Measurements from ENCODE around the gene CLSTN2.

DNA sequence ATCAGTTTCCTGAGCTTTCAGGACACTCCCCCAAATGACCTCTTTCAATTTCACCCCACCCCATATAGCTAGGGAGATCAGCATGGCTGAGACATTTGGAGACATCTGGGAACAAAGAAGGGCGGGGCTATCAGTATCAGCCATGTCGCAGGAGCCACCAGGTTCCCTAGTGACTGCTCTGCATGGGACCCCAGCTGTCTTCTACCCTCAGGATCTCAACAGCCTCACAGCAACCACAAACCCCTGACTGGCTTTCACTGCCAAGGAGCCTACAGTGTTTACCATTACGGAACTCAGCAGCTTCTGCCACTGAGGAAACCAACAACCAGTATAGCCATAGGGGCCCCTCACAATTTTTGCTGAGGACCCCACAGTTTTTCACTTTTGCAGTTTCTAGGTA lies 473.3 kb downstream of the CLSTN2 start:
- no peak for TF ChIP-seq FOXA1 (IDR thresholded peaks at IDR 0.05)
- no peak for TF ChIP-seq SP1 (IDR thresholded peaks at IDR 0.05)
- no peak for TF ChIP-seq SUZ12 (IDR thresholded peaks at IDR 0.05)
- no peak for TF ChIP-seq LEF1 (IDR thresholded peaks at IDR 0.05; ENCODE audit: borderline replicate concordance)
- TF ChIP-seq BHLHE40 (IDR thresholded peaks at IDR 0.05; ENCODE audit: borderline replicate concordance) = no peak
- no peak for TF ChIP-seq ELF4 (IDR thresholded peaks at IDR 0.05)
- TF ChIP-seq HDGF (IDR thresholded peaks at IDR 0.05; ENCODE audit: borderline replicate concordance) = no peak
- TF ChIP-seq CTBP1 (IDR thresholded peaks at IDR 0.05; ENCODE audit: borderline replicate concordance) = no peak
- TF ChIP-seq TARDBP (IDR thresholded peaks at IDR 0.05) = no peak
- TF ChIP-seq FOXM1 (IDR thresholded peaks at IDR 0.05; ENCODE audit: borderline replicate concordance) = no peak
- no peak for TF ChIP-seq ARNT (IDR thresholded peaks at IDR 0.05)

Measured in HEK293T (cell line).